Natural killer cell (primary cell): Measurements from ENCODE around the gene TCF7L1. TPM values are rescaled to one million over a fixed set of nuclear protein-coding genes. Genes with fewer than 3 reads are reported as not detected.
"Not testable (repeated sequence)": the region's sequence is repeated elsewhere in the genome, so short reads cannot be mapped to it uniquely, and the experiment has no call there.

Source experiments
- ATAC-seq, 3 donors: fragments of 150-1000 bp in 2 of 3; fragments of 200-7000 bp in 1 of 3; cut with Tn5 transposase; 1 replicate in 1 of 3; 2 replicates in 2 of 3; pipeline ENCODE4 v1.10.0; 2021; ENCODE audit warnings: mild to moderate bottlenecking in 2 of 3, moderate library complexity in 2 of 3
- DNase-seq, 2 donors: peaks; one replicate each; pipeline versions ENCODE4 v3.0.0 to v3.0.0-alpha.2; 2013 to 2021; ENCODE audit warnings: mixed read lengths in 1 of 2
- H3K27ac ChIP-seq: one replicate; pipeline ENCODE4 v1.5.1; 2013; ENCODE audit warnings: mild to moderate bottlenecking, low read length
- H3K27me3 ChIP-seq: one replicate; pipeline ENCODE4 v1.6.1; 2013; ENCODE audit warnings: low read length; ENCODE audit not compliant: control insufficient read depth, insufficient read depth
- H3K36me3 ChIP-seq: one replicate; pipeline ENCODE4 v1.6.1; 2013; ENCODE audit warnings: low read length; ENCODE audit not compliant: control insufficient read depth, insufficient read depth
- H3K4me1 ChIP-seq: one replicate; pipeline ENCODE4 v1.6.1; 2013; ENCODE audit warnings: low read length; ENCODE audit not compliant: control insufficient read depth, insufficient read depth
- H3K4me3 ChIP-seq: one replicate; pipeline ENCODE4 v1.5.1; 2013; ENCODE audit warnings: low read length
- H3K9me3 ChIP-seq: one replicate; pipeline ENCODE4 v1.6.1; 2013; ENCODE audit warnings: low read length; ENCODE audit not compliant: control insufficient read depth, insufficient read depth
- H3K27ac Mint-ChIP-seq, 2 donors: one replicate each; pipeline ENCODE4 v1.8.0; 2022; ENCODE audit warnings: mild to moderate bottlenecking in 2 of 2, mixed read lengths in 2 of 2, moderate library complexity in 1 of 2
- H3K27me3 Mint-ChIP-seq, 2 donors: one replicate each; pipeline ENCODE4 v1.8.0; 2022; ENCODE audit warnings: low read depth in 2 of 2, mixed read lengths in 2 of 2
- H3K36me3 Mint-ChIP-seq: one replicate; pipeline ENCODE4 v1.8.0; 2022; ENCODE audit warnings: mixed read lengths
- H3K4me1 Mint-ChIP-seq, 2 donors: one replicate each; pipeline ENCODE4 v1.8.0; 2022; ENCODE audit warnings: mixed read lengths in 2 of 2
- H3K4me3 Mint-ChIP-seq: one replicate; pipeline ENCODE4 v1.8.0; 2022; ENCODE audit warnings: mild to moderate bottlenecking, moderate library complexity, mixed read lengths
- H3K9me3 Mint-ChIP-seq, 2 donors: one replicate each; pipeline ENCODE4 v1.8.0; 2022; ENCODE audit warnings: mixed read lengths in 2 of 2
- WGBS: methylation state at CpG from one replicate; pipeline ENCODE4 v1.1.7; 2013; ENCODE audit warnings: missing lambda C conversion rate; ENCODE audit not compliant: insufficient coverage; 5-methylcytosine and 5-hydroxymethylcytosine counted together
- intact Hi-C: fragments of 100-400 bp; cut with micrococcal nuclease; formaldehyde crosslinking; loops from one replicate; pipeline ENCODE4 v1.14.2; 2022
- total RNA-seq, 4 donors: library from RNA; stranded (reverse); fragments of 120-200 nt in 1 of 4; gene quantifications; one replicate each; pipeline versions ENCODE4 v1.2.3 to v1.2.4, GENCODE V29; 2013 to 2022
- TF ChIP-seq, protein P1 (sequence below): fragments of 200-600 bp; IDR thresholded peaks from one replicate; pipeline ENCODE4 v1.8.0; 2022; ENCODE audit warnings: antibody characterized with exemption

Gene TCF7L1
- total RNA-seq, 3 donors from 2014 or later (not counting 1 experiment from before 2014, with no cell fraction given) = not detected

- H3K4me1 Mint-ChIP-seq = no peaks in the 10 kb centered on the region
- H3K27ac ChIP-seq = no peak overlapping the region
These were observed 62.8 kb downstream of the TCF7L1 start for GRCh38 chr2:85195956-85196355.

DNA sequence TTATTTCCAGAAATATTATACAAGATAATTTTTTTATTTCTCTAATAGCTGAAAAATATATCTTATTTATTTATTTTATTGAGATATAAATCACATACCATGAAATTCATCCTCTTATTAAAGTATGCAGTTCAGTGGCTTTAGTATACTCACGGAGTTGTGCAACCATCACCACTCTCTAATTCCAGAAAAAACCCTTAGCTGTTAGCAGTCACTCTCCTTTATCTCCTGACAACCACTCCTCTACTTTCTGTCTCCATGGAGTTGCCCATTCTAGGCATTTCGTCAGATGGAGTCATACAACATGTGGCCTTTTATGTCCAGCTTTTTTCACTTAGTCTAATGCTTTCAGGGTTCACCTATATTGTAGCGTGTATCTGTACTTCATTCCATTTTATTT, 66.5 kb downstream of the TCF7L1 start:
- no peak overlapping the region for H3K27ac ChIP-seq
- H3K4me1 Mint-ChIP-seq = no peaks in the 10 kb centered on the region
- H3K27ac Mint-ChIP-seq = no peak overlapping the region
- no peak overlapping the region for H3K4me3 Mint-ChIP-seq
- intact Hi-C loops = no loop called here
- no peak for ATAC-seq
- H3K9me3 ChIP-seq = no peaks in the 10 kb centered on the region
- TF ChIP-seq, protein P1, sequence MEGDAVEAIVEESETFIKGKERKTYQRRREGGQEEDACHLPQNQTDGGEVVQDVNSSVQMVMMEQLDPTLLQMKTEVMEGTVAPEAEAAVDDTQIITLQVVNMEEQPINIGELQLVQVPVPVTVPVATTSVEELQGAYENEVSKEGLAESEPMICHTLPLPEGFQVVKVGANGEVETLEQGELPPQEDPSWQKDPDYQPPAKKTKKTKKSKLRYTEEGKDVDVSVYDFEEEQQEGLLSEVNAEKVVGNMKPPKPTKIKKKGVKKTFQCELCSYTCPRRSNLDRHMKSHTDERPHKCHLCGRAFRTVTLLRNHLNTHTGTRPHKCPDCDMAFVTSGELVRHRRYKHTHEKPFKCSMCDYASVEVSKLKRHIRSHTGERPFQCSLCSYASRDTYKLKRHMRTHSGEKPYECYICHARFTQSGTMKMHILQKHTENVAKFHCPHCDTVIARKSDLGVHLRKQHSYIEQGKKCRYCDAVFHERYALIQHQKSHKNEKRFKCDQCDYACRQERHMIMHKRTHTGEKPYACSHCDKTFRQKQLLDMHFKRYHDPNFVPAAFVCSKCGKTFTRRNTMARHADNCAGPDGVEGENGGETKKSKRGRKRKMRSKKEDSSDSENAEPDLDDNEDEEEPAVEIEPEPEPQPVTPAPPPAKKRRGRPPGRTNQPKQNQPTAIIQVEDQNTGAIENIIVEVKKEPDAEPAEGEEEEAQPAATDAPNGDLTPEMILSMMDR = no peak
- H3K36me3 Mint-ChIP-seq = no peaks in the 10 kb centered on the region
- H3K27me3 Mint-ChIP-seq = peaks cover 9 to 13% of the 10 kb centered on the region in 2 donors
- DNase-seq = no peak
- WGBS = 88% methylated on average over 3 of the region's 3 CpGs
- no peaks in the 10 kb centered on the region for H3K27me3 ChIP-seq
- H3K9me3 Mint-ChIP-seq = no peaks in the 10 kb centered on the region
- no peaks in the 10 kb centered on the region for H3K4me1 ChIP-seq
- H3K36me3 ChIP-seq = no peaks in the 10 kb centered on the region
- no peak overlapping the region for H3K4me3 ChIP-seq

More at GRCh38 chr2:85195956-85196355, 62.8 kb downstream of the TCF7L1 start:
- intact Hi-C loops = no loop called here
- no peaks in the 10 kb centered on the region for H3K4me1 ChIP-seq
- H3K36me3 Mint-ChIP-seq = no peaks in the 10 kb centered on the region
- H3K27me3 ChIP-seq = no peaks in the 10 kb centered on the region
- no peak overlapping the region for H3K27ac Mint-ChIP-seq
- no peaks in the 10 kb centered on the region for H3K36me3 ChIP-seq
- ATAC-seq = no peak
- 88% methylated on average over 5 of the region's 5 CpGs for WGBS
- TF ChIP-seq, protein P1 = no peak
- no peak overlapping the region for H3K4me3 ChIP-seq
- H3K27me3 Mint-ChIP-seq = peaks cover 12 to 13% of the 10 kb centered on the region in 2 donors
- no peaks in the 10 kb centered on the region for H3K9me3 Mint-ChIP-seq
- H3K9me3 ChIP-seq = no peaks in the 10 kb centered on the region
- no peak for DNase-seq
- no peak overlapping the region for H3K4me3 Mint-ChIP-seq

DNA sequence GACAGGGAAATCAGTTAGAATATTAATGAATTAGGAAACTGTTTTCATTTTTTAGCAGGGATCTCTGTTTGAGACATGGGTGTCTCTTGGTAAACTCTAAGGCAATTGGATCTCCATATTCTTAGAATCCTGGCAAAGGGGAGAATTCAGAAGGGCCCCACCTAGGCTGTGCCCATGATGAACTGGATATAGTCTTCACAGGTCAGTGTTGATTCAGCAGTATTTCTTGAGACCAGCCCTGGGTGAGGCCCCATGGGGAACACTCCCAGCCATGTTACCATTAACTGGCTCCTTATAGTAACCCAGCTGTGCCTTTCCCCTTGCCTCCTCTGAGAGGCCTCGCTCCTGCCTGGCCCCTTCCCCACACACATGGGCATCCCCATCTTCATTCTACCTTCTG, 76.7 kb downstream of the TCF7L1 start:
- no peak overlapping the region for H3K4me3 ChIP-seq
- Mint-ChIP-seq H3K4me1 (peaks cover 0 to 5% of the 10 kb centered on the region in 2 donors), H3K4me3 (no peak overlapping the region), H3K36me3 (no peaks in the 10 kb centered on the region), H3K27me3 (peaks cover 21 to 22% of the 10 kb centered on the region in 2 donors), H3K27ac (no peak overlapping the region), H3K9me3 (no peaks in the 10 kb centered on the region)
- no peaks in the 10 kb centered on the region for H3K27me3 ChIP-seq
- no peaks in the 10 kb centered on the region for H3K9me3 ChIP-seq
- H3K36me3 ChIP-seq = no peaks in the 10 kb centered on the region
- no peak for DNase-seq
- ATAC-seq = no peak
- H3K27ac ChIP-seq = no peak overlapping the region
- H3K4me1 ChIP-seq = no peaks in the 10 kb centered on the region
- 82% methylated on average over 1 of the region's 1 CpG for WGBS
- intact Hi-C loops = no loop called here
- TF ChIP-seq, protein P1 = no peak

GRCh38 chr2:85210511-85210910, 77.3 kb downstream of the TCF7L1 start:
- 93% methylated on average over 7 of the region's 7 CpGs for WGBS
- TF ChIP-seq, protein P1 = no peak
- peaks cover 0 to 5% of the 10 kb centered on the region in 2 donors for H3K4me1 Mint-ChIP-seq
- H3K4me1 ChIP-seq = no peaks in the 10 kb centered on the region
- H3K27ac Mint-ChIP-seq = no peak overlapping the region
- H3K36me3 ChIP-seq = no peaks in the 10 kb centered on the region
- H3K27ac ChIP-seq = no peak overlapping the region
- no peaks in the 10 kb centered on the region for H3K9me3 ChIP-seq
- no peaks in the 10 kb centered on the region for H3K36me3 Mint-ChIP-seq
- H3K9me3 Mint-ChIP-seq = no peaks in the 10 kb centered on the region
- peaks cover 18 to 22% of the 10 kb centered on the region in 2 donors for H3K27me3 Mint-ChIP-seq
- DNase-seq (no peak), ATAC-seq (no peak)
- H3K4me3 Mint-ChIP-seq = no peak overlapping the region
- H3K4me3 ChIP-seq = no peak overlapping the region
- no peaks in the 10 kb centered on the region for H3K27me3 ChIP-seq
- intact Hi-C loops = no loop called here

DNA sequence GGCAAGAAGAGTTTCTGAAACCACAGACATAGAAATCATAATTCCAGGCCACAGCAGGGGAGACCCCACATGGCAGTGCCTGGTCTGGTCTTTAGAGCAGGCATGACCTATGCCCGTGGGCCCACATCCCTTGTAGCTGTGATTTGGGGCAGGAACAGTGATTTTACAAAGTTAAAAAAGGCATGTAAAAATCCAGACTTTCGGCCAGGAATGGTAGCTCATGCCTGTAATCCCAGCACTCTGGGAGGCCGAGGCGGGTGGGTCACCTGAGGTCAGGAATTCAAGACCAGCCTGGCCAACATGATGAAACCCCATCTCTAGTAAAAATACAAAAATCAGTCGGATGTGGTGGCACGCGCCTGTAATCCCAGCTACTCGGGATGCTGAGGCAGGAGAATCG, 78.4 kb downstream of the TCF7L1 start:
- H3K36me3 Mint-ChIP-seq, H3K27ac Mint-ChIP-seq, H3K4me3 ChIP-seq, intact Hi-C loops, H3K4me1 ChIP-seq, H3K27ac ChIP-seq, DNase-seq, H3K4me1 Mint-ChIP-seq, H3K9me3 ChIP-seq, H3K27me3 ChIP-seq, H3K36me3 ChIP-seq, H3K9me3 Mint-ChIP-seq, H3K4me3 Mint-ChIP-seq, ATAC-seq: not testable (repeated sequence)
- H3K27me3 Mint-ChIP-seq = peaks cover 21 to 22% of the 10 kb centered on the region in 2 donors
- 91% methylated on average over 9 of the region's 9 CpGs for WGBS
